ENCODE results near the gene MTHFR. TPM values are rescaled to one million over a fixed set of nuclear protein-coding genes. Genes with fewer than 3 reads are reported as not detected.

Gene MTHFR
- total RNA-seq, 2 donors from 2014 or later: 26.4 to 30.1 TPM

- TF ChIP-seq POLR2A (IDR thresholded peaks at IDR 0.05) (no peak), CTCF (IDR thresholded peaks at IDR 0.05) (no peak)
- whole genome bisulfite sequencing, 2 donors: 74 to 87% methylated on average over 4 of the region's 4 CpGs
- ATAC-seq: no peak
- intact Hi-C loops (cut with DNase I): no loop called here
- Histone ChIP-seq H3K4me1 (peaks cover 6% of the 10 kb centered on the region), H3K27me3 (no peaks in the 10 kb centered on the region), H3K9me3 (no peaks in the 10 kb centered on the region), H3K4me3 (no peak overlapping the region), H3K27ac (no peak overlapping the region), H3K36me3 (replicated peaks in 1 of 2; ENCODE audit: insufficient read depth in 1 of 2, low read depth in 2 of 2) (no peaks in the 10 kb centered on the region)
- DNase-seq: no peak
Measured at GRCh38 chr1:11769274-11769673, 36.5 kb downstream of the MTHFR start.

GRCh38 chr1:11768821-11769220 lies 36.9 kb downstream of the MTHFR start:
- 48 to 52% methylated on average over 4 of the region's 4 CpGs for WGBS, 2 donors
- Histone ChIP-seq H3K27me3 (no peaks in the 10 kb centered on the region), H3K27ac (no peak overlapping the region), H3K4me1 (peaks cover 6% of the 10 kb centered on the region), H3K9me3 (no peaks in the 10 kb centered on the region), H3K4me3 (no peak overlapping the region), H3K36me3 (replicated peaks in 1 of 2; ENCODE audit: insufficient read depth in 1 of 2, low read depth in 2 of 2) (no peaks in the 10 kb centered on the region)
- no peak for ATAC-seq
- TF ChIP-seq POLR2A (IDR thresholded peaks at IDR 0.05): no peak
- no peak for TF ChIP-seq CTCF (IDR thresholded peaks at IDR 0.05)
- no peak for DNase-seq
- intact Hi-C loops (cut with DNase I): no loop called here

GRCh38 chr1:11767922-11768704 lies 37.7 kb downstream of the MTHFR start:
- intact Hi-C loops (cut with DNase I): no loop called here
- Histone ChIP-seq H3K9me3 (no peaks in the 10 kb centered on the region), H3K36me3 (replicated peaks in 1 of 2; ENCODE audit: insufficient read depth in 1 of 2, low read depth in 2 of 2) (no peaks in the 10 kb centered on the region), H3K27me3 (no peaks in the 10 kb centered on the region), H3K27ac (no peak overlapping the region), H3K4me3 (no peak overlapping the region), H3K4me1 (peaks cover 6% of the 10 kb centered on the region)
- no peak for ATAC-seq
- WGBS, 2 donors: 63 to 79% methylated on average over 7 to 16 of the region's 16 CpGs
- no peak for TF ChIP-seq POLR2A (IDR thresholded peaks at IDR 0.05)
- TF ChIP-seq CTCF (IDR thresholded peaks at IDR 0.05): no peak
- DNase-seq: no peak

- no peaks in the 10 kb centered on the region for H3K9me3 ChIP-seq
- no peaks in the 10 kb centered on the region for H3K36me3 ChIP-seq (replicated peaks in 1 of 2; ENCODE audit: insufficient read depth in 1 of 2, low read depth in 2 of 2)
- DNase-seq (no peak), ATAC-seq (no peak)
- H3K4me1 ChIP-seq: peaks cover 12% of the 10 kb centered on the region
- H3K27me3 ChIP-seq: peaks cover 0 to 8% of the 10 kb centered on the region in 2 donors
- intact Hi-C loops (cut with DNase I): no loop called here
- H3K27ac ChIP-seq: no peak overlapping the region
- TF ChIP-seq POLR2A (IDR thresholded peaks at IDR 0.05) (no peak), CTCF (IDR thresholded peaks at IDR 0.05) (no peak)
- no peak overlapping the region for H3K4me3 ChIP-seq
- WGBS, 2 donors: 60 to 77% methylated on average over 2 to 13 of the region's 14 CpGs
Measured at GRCh38 chr1:11766429-11766776, 39.4 kb downstream of the MTHFR start.
